Endothelial cell of umbilical vein (primary cell): ENCODE results near the gene PTPRQ. TPM values are rescaled to one million over a fixed set of nuclear protein-coding genes. Genes with fewer than 3 reads are reported as not detected.

Experiments
- BruUV-seq: library from RNA; stranded (reverse); fragments of 400-500 nt; replicated peaks from 2 replicates; lab custom pipeline; 2021; lab: Mats Ljungman, UMichigan
- CTCF ChIA-PET: fragments of 300-600, 350-600 bp; sonication (Branson Sonifier 250); formaldehyde crosslinking; loops from one replicate; lab custom pipeline; 2021; ENCODE audit warnings: antibody characterized with exemption, inconsistent platforms; lab: Charles Lee
- POLR2A ChIA-PET: fragments of 300-600, 350-600 bp; sonication (Branson Sonifier 250); formaldehyde crosslinking; loops from one replicate; lab custom pipeline; 2021; ENCODE audit warnings: antibody characterized with exemption, inconsistent platforms; lab: Charles Lee
- DNase-seq: peaks from one replicate; pipeline ENCODE4 v3.0.0-alpha.2; 2011; ENCODE audit warnings: low read depth, low spot score
- FAIRE-seq: peaks from 2 replicates; lab custom pipeline; 2011; peaks lifted over from hg19 to GRCh38; lab: Jason Lieb, UNC
- H2AFZ ChIP-seq: 2 replicates; pipeline ENCODE4 v1.6.0; 2012; ENCODE audit warnings: low read depth, low read length, control low read depth, inconsistent platforms
- H3K27ac ChIP-seq: 2 replicates; pipeline ENCODE4 v1.5.1; 2011; ENCODE audit warnings: low read depth, mild to moderate bottlenecking, control low read depth, low read length, moderate library complexity; ENCODE audit not compliant: insufficient read depth
- H3K27me3 ChIP-seq, 2 experiments: 2 replicates each; pipeline versions ENCODE4 v1.6.0 to v1.6.1; 2011; ENCODE audit warnings: low read length in 2 of 2, mixed read lengths in 1 of 2; ENCODE audit not compliant: control insufficient read depth in 2 of 2, insufficient read depth in 2 of 2
- H3K36me3 ChIP-seq, 2 experiments: 2 replicates in 1 of 2; 3 replicates in 1 of 2; pipeline ENCODE4 v1.5.1; 2011; ENCODE audit warnings: low read length in 2 of 2, mild to moderate bottlenecking in 1 of 2, moderate library complexity in 1 of 2; ENCODE audit not compliant: control insufficient read depth in 2 of 2, insufficient read depth in 2 of 2; ENCODE audit errors: extremely low read depth in 1 of 2
- H3K4me1 ChIP-seq: 3 replicates; pipeline ENCODE4 v1.5.1; 2011; ENCODE audit warnings: mild to moderate bottlenecking, low read length; ENCODE audit not compliant: control insufficient read depth, insufficient read depth; ENCODE audit errors: extremely low read depth
- H3K4me2 ChIP-seq: 2 replicates; pipeline ENCODE4 v1.6.1; 2011; ENCODE audit warnings: low read length, control low read depth, mixed read lengths; ENCODE audit not compliant: insufficient read depth
- H3K4me3 ChIP-seq, 3 experiments: fragments of 200-600 bp in 1 of 3; sonication (generic), shearing (Covaris generic) in 1 of 3; replicated peaks in 1 of 3; 2 replicates each; pipeline ENCODE4 v1.5.1; 2011 to 2016; ENCODE audit warnings: control low read depth in 3 of 3, low read length in 3 of 3, mild to moderate bottlenecking in 2 of 3, inconsistent platforms in 1 of 3, low read depth in 1 of 3, moderate library complexity in 1 of 3; ENCODE audit not compliant: insufficient read depth in 1 of 3
- H3K79me2 ChIP-seq: 2 replicates; pipeline ENCODE4 v1.6.0; 2012; ENCODE audit warnings: low read length, inconsistent platforms; ENCODE audit not compliant: control insufficient read depth, insufficient read depth
- H3K9ac ChIP-seq: replicated peaks from 2 replicates; pipeline ENCODE3; 2011; ENCODE audit warnings: low read length, control low read depth; ENCODE audit not compliant: insufficient read depth; ENCODE audit errors: extremely low read depth
- H3K9me1 ChIP-seq: replicated peaks from 3 replicates; pipeline ENCODE4 v1.6.0; 2011; ENCODE audit warnings: mild to moderate bottlenecking, low read length; ENCODE audit not compliant: control insufficient read depth, insufficient read depth; ENCODE audit errors: extremely low read depth
- H3K9me3 ChIP-seq: replicated peaks from 2 replicates; pipeline ENCODE4 v1.5.1; 2012; ENCODE audit warnings: low read length, inconsistent platforms; ENCODE audit not compliant: control insufficient read depth, insufficient read depth
- H4K20me1 ChIP-seq: replicated peaks from 2 replicates; pipeline ENCODE3; 2011; ENCODE audit warnings: mild to moderate bottlenecking, low read length; ENCODE audit not compliant: control insufficient read depth, insufficient read depth; ENCODE audit errors: extremely low read depth
- CTCF ChIP-seq, 2 donors: IDR thresholded peaks; 1 replicate in 1 of 2; 2 replicates in 1 of 2; pipeline ENCODE4 v1.5.1; 2011; ENCODE audit warnings: low read length in 2 of 2, mild to moderate bottlenecking in 2 of 2, moderate library complexity in 2 of 2, control low read depth in 1 of 2, inconsistent platforms in 1 of 2, low read depth in 1 of 2; ENCODE audit not compliant: insufficient read depth in 1 of 2; ENCODE audit errors: extremely low read depth in 1 of 2
- EZH2 ChIP-seq: IDR thresholded peaks from 2 replicates; pipeline ENCODE4 v1.6.1; 2012; ENCODE audit warnings: borderline replicate concordance, low read depth, mild to moderate bottlenecking, moderate library complexity, low read length, inconsistent platforms; ENCODE audit not compliant: severe bottlenecking
- FOS ChIP-seq: IDR thresholded peaks from 2 replicates; pipeline ENCODE4 v1.6.1; 2011; ENCODE audit warnings: mild to moderate bottlenecking, low read length, moderate library complexity, borderline replicate concordance; ENCODE audit not compliant: insufficient read depth
- GATA2 ChIP-seq: IDR thresholded peaks from 2 replicates; pipeline ENCODE4 v1.7.0; 2011; ENCODE audit warnings: low read depth, mild to moderate bottlenecking, moderate library complexity, mixed read lengths, low read length; ENCODE audit not compliant: insufficient read length, insufficient read depth
- JUN ChIP-seq: IDR thresholded peaks from 2 replicates; pipeline ENCODE4 v1.6.1; 2011; ENCODE audit warnings: borderline replicate concordance, low read depth; ENCODE audit not compliant: insufficient read length, insufficient read depth
- MAX ChIP-seq: IDR thresholded peaks from 2 replicates; pipeline ENCODE4 v1.6.1; 2011; ENCODE audit not compliant: insufficient read depth, insufficient read length
- MYC ChIP-seq: IDR thresholded peaks from one replicate; pipeline ENCODE4 v1.6.1; 2011; ENCODE audit warnings: mild to moderate bottlenecking, low read depth, low read length
- POLR2A ChIP-seq: IDR thresholded peaks from 2 replicates; pipeline ENCODE4 v1.6.1; 2012; ENCODE audit warnings: low read depth, mild to moderate bottlenecking, control low read depth, low read length
- POLR2AphosphoS5 ChIP-seq: IDR thresholded peaks from 2 replicates; pipeline ENCODE4 v1.6.1; 2012; ENCODE audit warnings: low read depth, mild to moderate bottlenecking, control low read depth, low read length, moderate library complexity; ENCODE audit not compliant: insufficient read depth
- dilution Hi-C: fragments of 300-500 bp; cut with MboI; formaldehyde crosslinking; loops from one replicate; pipeline ENCODE4 v1.15.0; 2019; ENCODE audit warnings: low sequenced_read_pairs; ENCODE audit not compliant: extremely low pct_ligation_motif_present
- intact Hi-C: fragments of 100-400 bp; cut with micrococcal nuclease; formaldehyde crosslinking; loops from one replicate; pipeline ENCODE4 v1.10.0; 2022
- polyA plus RNA-seq, 4 experiments: library from polyadenylated mRNA; depleted of rRNA in 3 of 4; stranded (reverse) in 3 of 4; unstranded in 1 of 4; fragments of >200 nt; gene quantifications; 2 replicates each; pipeline versions ENCODE4 v1.2.1 to v1.2.3, GENCODE V29; 2011 to 2012; ENCODE audit warnings: missing spikeins in 1 of 4
- total RNA-seq: library from RNA; stranded (reverse); gene quantifications from 2 replicates; pipeline ENCODE4 v1.2.3, GENCODE V29; 2021

PTPRQ gene
- total and polyA plus RNA-seq, 2 donors (not counting 3 experiments of a cell fraction or from before 2014, with no cell fraction given) = not detected

- TF ChIP-seq MYC (no peak), POLR2A (no peak), JUN (no peak), MAX (no peak), FOS (no peak), CTCF (IDR thresholded peaks at IDR 0.05; ENCODE audit: extremely low read depth in 1 of 2, insufficient read depth in 1 of 2, low read depth in 1 of 2, low read length in 2 of 2) (no peak), GATA2 (no peak), POLR2AphosphoS5 (no peak), EZH2 (no peak)
- Histone ChIP-seq H2AFZ (no peak within 1 kb of the TSS), H3K9me3 (no peaks in the 10 kb centered on the region), H3K36me3 (no peaks in the 10 kb centered on the region), H3K79me2 (no peaks in the 10 kb centered on the region), H3K27me3 (no peaks in the 10 kb centered on the region), H3K4me2 (no peak within 1 kb of the TSS), H4K20me1 (no peaks in the 10 kb centered on the region), H3K4me3 (no peak within 1 kb of the TSS), H3K27ac (no peak within 1 kb of the TSS), H3K4me1 (no peaks in the 10 kb centered on the region), H3K9ac (no peak within 1 kb of the TSS), H3K9me1 (no peaks in the 10 kb centered on the region)
- intact Hi-C loops = no loop called here
- no TSS peak for BruUV-seq
- ChIA-PET CTCF (no interaction called here), POLR2A (interaction anchor here (0.6 kb wide), 1 partner anchor 10 kb away, joined by 5 read pairs; no protein-coding TSS in a partner anchor)
- DNase-seq (no peak), FAIRE-seq (no peak)
- dilution Hi-C loops = no loop called here
Measured at GRCh38 chr12:80716696-80717469, 272.8 kb downstream of the PTPRQ start, which contains the start of gene MYF5. Gene MYF5, plus strand, starts transcription at chr12:80716912. Its CDS starts 152 bp downstream, at chr12:80717064.
